GM12891 (cell line): ENCODE results near the gene VAV3.

ENCODE experiments used
- PAX5 ChIP-seq: IDR thresholded peaks from 2 replicates; pipeline ENCODE4 v1.6.1; 2011; ENCODE audit warnings: low read length, moderate library complexity, mild to moderate bottlenecking; ENCODE audit not compliant: insufficient read depth, severe bottlenecking
- POLR2A ChIP-seq: IDR thresholded peaks from 2 replicates; pipeline ENCODE4 v1.6.1; 2011; ENCODE audit warnings: low read depth, low read length, control low read depth
- POLR2AphosphoS5 ChIP-seq: IDR thresholded peaks from 2 replicates; pipeline ENCODE4 v1.6.1; 2011; ENCODE audit warnings: low read depth, low read length, control low read depth
- POU2F2 ChIP-seq: IDR thresholded peaks from 2 replicates; pipeline ENCODE4 v1.6.1; 2011; ENCODE audit warnings: low read depth, mild to moderate bottlenecking, control low read depth, low read length, moderate library complexity
- SPI1 ChIP-seq: IDR thresholded peaks from 2 replicates; pipeline ENCODE4 v1.6.1; 2011; ENCODE audit warnings: low read depth, low read length, control low read depth
- TAF1 ChIP-seq: IDR thresholded peaks from 2 replicates; pipeline ENCODE4 v1.6.1; 2011; ENCODE audit warnings: low read depth, low read length, control low read depth

DNA sequence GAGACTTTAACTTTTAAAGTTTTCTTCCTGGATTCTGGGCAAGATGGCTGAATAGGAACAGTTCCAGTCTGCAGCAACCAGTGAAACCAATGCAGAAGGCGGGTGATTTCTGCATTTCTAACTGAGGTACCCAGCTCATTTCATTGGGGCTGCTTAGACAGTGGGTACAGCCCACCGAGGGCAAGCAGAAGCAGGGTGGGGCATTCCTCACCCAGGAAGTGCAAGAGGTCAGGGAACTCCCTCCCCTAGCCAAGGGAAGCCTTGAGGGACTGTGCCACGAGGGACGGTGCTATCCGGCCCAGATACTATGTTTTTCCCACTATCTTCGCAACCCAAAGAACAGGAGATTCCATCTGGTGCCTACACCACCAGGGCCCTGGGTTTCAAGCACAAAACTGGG lies 121.0 kb downstream of the VAV3 start:
- TF ChIP-seq TAF1 (no peak), POLR2AphosphoS5 (no peak), POLR2A (no peak), POU2F2 (no peak), SPI1 (no peak), PAX5 (no peak)
